Measurements from ENCODE around the gene PIGU. TPM values are rescaled to one million over a fixed set of nuclear protein-coding genes. Genes with fewer than 3 reads are reported as not detected.

Gene PIGU
- total and polyA plus RNA-seq, 2 donors (not counting 1 experiment from before 2014, with no cell fraction given) = 12.0 to 19.3 TPM

DNA sequence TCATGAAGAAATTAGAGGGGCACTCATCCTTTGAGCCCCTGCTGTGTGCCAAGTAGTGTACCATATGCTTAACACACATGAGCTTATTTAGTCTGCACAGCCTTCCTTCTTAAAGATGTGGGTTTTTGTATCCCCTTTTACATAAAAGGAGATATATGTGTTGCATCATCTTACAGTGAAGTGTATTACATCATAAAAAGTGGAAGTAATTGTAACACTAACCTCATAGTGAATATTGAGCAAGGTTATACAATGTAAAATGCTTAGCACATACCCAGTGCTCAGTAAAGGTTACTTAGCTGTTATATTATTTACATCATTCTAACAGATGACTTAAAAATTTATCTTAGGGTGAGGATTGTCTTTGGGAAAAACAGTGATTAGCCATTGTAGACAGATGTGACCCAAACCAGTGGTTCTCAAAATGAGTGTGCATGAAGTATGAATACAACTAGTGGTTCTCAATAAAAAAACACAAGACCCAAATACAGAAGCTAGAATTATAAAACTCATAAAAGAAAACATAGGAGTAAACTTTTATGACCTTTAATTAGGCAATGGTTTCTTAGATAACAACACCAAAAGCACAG, 3.8 kb upstream of the PIGU start:
- Histone ChIP-seq H3K4me2 (replicated peaks; ENCODE audit: low read depth, low read length, poor library complexity, severe bottlenecking) (no peak overlapping the region), H3K27me3 (replicated peaks in 1 of 4; ENCODE audit: control extremely low read depth in 1 of 4, control insufficient read depth in 3 of 4, insufficient read depth in 4 of 4, low read length in 3 of 4) (no peaks in the 10 kb centered on the region), H3K9me3 (ENCODE audit: control extremely low read depth in 1 of 3, control insufficient read depth in 2 of 3, insufficient read depth in 1 of 3, low read length in 2 of 3) (no peaks in the 10 kb centered on the region), H3K79me2 (ENCODE audit: control insufficient read depth, insufficient read depth, low read length) (peaks cover 4% of the 10 kb centered on the region), H3K36me3 (replicated peaks in 1 of 2; ENCODE audit: control extremely low read depth in 1 of 2, control insufficient read depth in 1 of 2, extremely low read depth in 1 of 2, insufficient read depth in 2 of 2, low read length in 1 of 2) (no peaks in the 10 kb centered on the region), H3K4me1 (ENCODE audit: control insufficient read depth in 2 of 2, insufficient read depth in 2 of 2, low read length in 2 of 2) (peaks cover 11 to 12% of the 10 kb centered on the region in 2 donors), H3K27ac (ENCODE audit: low read length in 2 of 2) (no peak overlapping the region), H3K4me3 (ENCODE audit: control extremely low read depth in 1 of 5, extremely low read depth in 1 of 5, insufficient read depth in 1 of 5, low read depth in 2 of 5, low read length in 4 of 5) (no peak overlapping the region), H2AFZ (ENCODE audit: insufficient read depth, low read depth, low read length, poor library complexity, severe bottlenecking) (no peak overlapping the region), H4K20me1 (ENCODE audit: control insufficient read depth, insufficient read depth, low read length, poor library complexity, severe bottlenecking) (no peaks in the 10 kb centered on the region), H3K9ac (ENCODE audit: low read length) (no peak overlapping the region)
- Mint-ChIP-seq H3K27me3 (no peaks in the 10 kb centered on the region), H3K4me1 (peaks cover 10% of the 10 kb centered on the region), H3K9me3 (ENCODE audit: insufficient read depth) (no peaks in the 10 kb centered on the region), H3K4me3 (no peak overlapping the region), H3K27ac (no peak overlapping the region)
- DNase-seq (no peak), ATAC-seq (ENCODE audit: low read depth) (no peak)
- CTCF ChIA-PET = interaction anchor here (0.7 to 1.7 kb wide), 2 partner anchors 16 to 143 kb away, joined by 4 to 5 read pairs; no protein-coding TSS in a partner anchor
- intact Hi-C loops (cut with micrococcal nuclease) = no loop called here
- POLR2A ChIA-PET = interaction anchor here (0.7 kb wide), 1 partner anchor 154 kb away, joined by 3 read pairs; no protein-coding TSS in a partner anchor
- no peak for TF ChIP-seq EZH2 (IDR thresholded peaks at IDR 0.05; ENCODE audit: borderline replicate concordance, insufficient read depth, low read depth, low read length, poor library complexity, severe bottlenecking)
- TF ChIP-seq, protein P1, sequence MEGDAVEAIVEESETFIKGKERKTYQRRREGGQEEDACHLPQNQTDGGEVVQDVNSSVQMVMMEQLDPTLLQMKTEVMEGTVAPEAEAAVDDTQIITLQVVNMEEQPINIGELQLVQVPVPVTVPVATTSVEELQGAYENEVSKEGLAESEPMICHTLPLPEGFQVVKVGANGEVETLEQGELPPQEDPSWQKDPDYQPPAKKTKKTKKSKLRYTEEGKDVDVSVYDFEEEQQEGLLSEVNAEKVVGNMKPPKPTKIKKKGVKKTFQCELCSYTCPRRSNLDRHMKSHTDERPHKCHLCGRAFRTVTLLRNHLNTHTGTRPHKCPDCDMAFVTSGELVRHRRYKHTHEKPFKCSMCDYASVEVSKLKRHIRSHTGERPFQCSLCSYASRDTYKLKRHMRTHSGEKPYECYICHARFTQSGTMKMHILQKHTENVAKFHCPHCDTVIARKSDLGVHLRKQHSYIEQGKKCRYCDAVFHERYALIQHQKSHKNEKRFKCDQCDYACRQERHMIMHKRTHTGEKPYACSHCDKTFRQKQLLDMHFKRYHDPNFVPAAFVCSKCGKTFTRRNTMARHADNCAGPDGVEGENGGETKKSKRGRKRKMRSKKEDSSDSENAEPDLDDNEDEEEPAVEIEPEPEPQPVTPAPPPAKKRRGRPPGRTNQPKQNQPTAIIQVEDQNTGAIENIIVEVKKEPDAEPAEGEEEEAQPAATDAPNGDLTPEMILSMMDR (IDR thresholded peaks at IDR 0.05) = no peak

DNA sequence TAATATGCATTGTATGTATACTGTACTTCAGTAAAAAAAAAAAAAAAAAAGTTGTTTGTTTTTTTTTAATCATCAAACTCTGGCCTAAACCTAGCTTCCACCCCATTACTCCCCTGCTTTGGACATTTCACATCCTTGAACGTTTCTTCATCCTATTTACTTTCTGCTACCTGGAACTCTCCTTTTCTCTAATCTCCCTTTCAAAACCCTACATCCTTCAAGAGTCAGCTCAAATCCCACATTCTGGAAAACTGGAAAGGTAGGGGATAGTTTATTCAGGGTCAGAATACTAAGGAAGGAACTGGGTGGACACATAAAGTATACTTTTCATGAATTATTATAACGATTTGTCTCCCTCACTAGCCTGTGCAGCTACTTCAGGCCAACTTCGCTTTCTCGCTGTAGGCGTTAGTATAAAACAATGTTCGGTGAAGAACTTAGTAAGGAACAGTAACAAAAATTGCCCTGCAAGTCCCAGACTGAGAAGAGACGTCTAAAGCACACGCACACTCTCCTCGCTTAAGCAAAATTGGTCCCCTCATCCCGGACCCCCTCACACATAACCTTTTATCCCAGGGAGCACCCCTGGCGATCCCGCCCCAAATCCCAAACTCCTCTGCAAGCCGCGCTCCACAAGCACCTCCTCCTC, 775 bp downstream of the PIGU start:
- TF ChIP-seq, protein P1 (IDR thresholded peaks at IDR 0.05) = no peak
- no peak for TF ChIP-seq EZH2 (IDR thresholded peaks at IDR 0.05; ENCODE audit: borderline replicate concordance, insufficient read depth, low read depth, low read length, poor library complexity, severe bottlenecking)
- intact Hi-C loops (cut with micrococcal nuclease) = loop anchor here (2.0 kb wide), 1 partner anchor 865 kb away; the partner anchor contains the start of gene CHMP4B
- DNase-seq = no peak
- Histone ChIP-seq H3K36me3 (replicated peaks in 1 of 2; ENCODE audit: control extremely low read depth in 1 of 2, control insufficient read depth in 1 of 2, extremely low read depth in 1 of 2, insufficient read depth in 2 of 2, low read length in 1 of 2) (peaks cover 0 to 3% of the 10 kb centered on the region in 2 experiments), H3K9ac (ENCODE audit: low read length) (peak overlapping the region; percentile 95), H3K27me3 (replicated peaks in 1 of 4; ENCODE audit: control extremely low read depth in 1 of 4, control insufficient read depth in 3 of 4, insufficient read depth in 4 of 4, low read length in 3 of 4) (no peaks in the 10 kb centered on the region), H3K79me2 (ENCODE audit: control insufficient read depth, insufficient read depth, low read length) (peaks cover 44% of the 10 kb centered on the region), H3K27ac (ENCODE audit: low read length in 2 of 2) (peak overlapping the region; percentile 74 to 86), H4K20me1 (ENCODE audit: control insufficient read depth, insufficient read depth, low read length, poor library complexity, severe bottlenecking) (no peaks in the 10 kb centered on the region), H2AFZ (ENCODE audit: insufficient read depth, low read depth, low read length, poor library complexity, severe bottlenecking) (peak overlapping the region; percentile 94), H3K9me3 (ENCODE audit: control extremely low read depth in 1 of 3, control insufficient read depth in 2 of 3, insufficient read depth in 1 of 3, low read length in 2 of 3) (no peaks in the 10 kb centered on the region), H3K4me1 (ENCODE audit: control insufficient read depth in 2 of 2, insufficient read depth in 2 of 2, low read length in 2 of 2) (peaks cover 11 to 12% of the 10 kb centered on the region in 2 donors), H3K4me3 (ENCODE audit: control extremely low read depth in 1 of 5, extremely low read depth in 1 of 5, insufficient read depth in 1 of 5, low read depth in 2 of 5, low read length in 4 of 5) (peak overlapping the region; percentile 41 to 96 (median 78)), H3K4me2 (replicated peaks; ENCODE audit: low read depth, low read length, poor library complexity, severe bottlenecking) (peak overlapping the region; percentile 84)
- ATAC-seq (ENCODE audit: low read depth) = no peak
- POLR2A ChIA-PET = interaction anchor here (0.6 to 2.7 kb wide), 2 partner anchors 29 to 679 kb away, joined by 3 to 10 read pairs; partner anchors contain the start of gene TP53INP2
- H3K27me3 Mint-ChIP-seq = no peaks in the 10 kb centered on the region
- 0% methylated on average over 12 of the region's 14 CpGs for WGBS (ENCODE audit: insufficient coverage)
- peak overlapping the region; percentile 95 for H3K27ac Mint-ChIP-seq
- CTCF ChIA-PET = interaction anchor here (0.6 to 3.3 kb wide), 2 partner anchors 33 to 1026 kb away, joined by 3 to 21 read pairs; no protein-coding TSS in a partner anchor
- no peaks in the 10 kb centered on the region for H3K9me3 Mint-ChIP-seq (ENCODE audit: insufficient read depth)
- peaks cover 17% of the 10 kb centered on the region for H3K4me1 Mint-ChIP-seq
- peak overlapping the region; percentile 98 for H3K4me3 Mint-ChIP-seq
